ENCODE results near the gene TFF1. TPM values are rescaled to one million over a fixed set of nuclear protein-coding genes. Genes with fewer than 3 reads are reported as not detected.

Gene TFF1
- total RNA-seq, 1 experiment from 2014 or later = not detected

DNA sequence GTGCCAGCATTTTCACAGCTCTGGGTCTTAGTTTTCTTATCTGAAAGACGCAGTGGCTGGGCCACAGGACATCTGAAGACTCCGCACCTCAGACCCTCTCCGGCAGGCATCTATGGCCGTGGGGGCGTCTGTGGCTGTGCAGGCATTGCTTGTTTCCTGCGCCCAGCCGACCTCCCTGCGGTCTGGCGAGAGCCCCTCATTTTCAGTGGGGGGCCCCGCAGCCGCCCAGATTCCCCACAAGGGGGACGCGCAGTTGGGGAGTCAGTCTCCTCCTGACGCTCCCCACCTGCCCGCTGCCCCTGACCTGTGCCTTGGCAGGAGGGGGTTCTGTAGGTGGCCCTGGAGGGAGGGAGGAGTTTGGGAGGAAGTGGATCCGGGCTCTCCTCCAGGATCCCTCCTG is 3.5 kb upstream of the TFF1 start:
- no peak overlapping the region for H3K27ac ChIP-seq
- no peaks in the 10 kb centered on the region for H3K9me3 ChIP-seq (replicated peaks)
- H3K4me3 ChIP-seq = no peak overlapping the region
- no peak for DNase-seq
- H3K36me3 ChIP-seq = no peaks in the 10 kb centered on the region
- H3K4me1 ChIP-seq = no peaks in the 10 kb centered on the region
- peaks cover 3% of the 10 kb centered on the region; the same call in 1 of the 2 replicates for H3K27me3 ChIP-seq

DNA sequence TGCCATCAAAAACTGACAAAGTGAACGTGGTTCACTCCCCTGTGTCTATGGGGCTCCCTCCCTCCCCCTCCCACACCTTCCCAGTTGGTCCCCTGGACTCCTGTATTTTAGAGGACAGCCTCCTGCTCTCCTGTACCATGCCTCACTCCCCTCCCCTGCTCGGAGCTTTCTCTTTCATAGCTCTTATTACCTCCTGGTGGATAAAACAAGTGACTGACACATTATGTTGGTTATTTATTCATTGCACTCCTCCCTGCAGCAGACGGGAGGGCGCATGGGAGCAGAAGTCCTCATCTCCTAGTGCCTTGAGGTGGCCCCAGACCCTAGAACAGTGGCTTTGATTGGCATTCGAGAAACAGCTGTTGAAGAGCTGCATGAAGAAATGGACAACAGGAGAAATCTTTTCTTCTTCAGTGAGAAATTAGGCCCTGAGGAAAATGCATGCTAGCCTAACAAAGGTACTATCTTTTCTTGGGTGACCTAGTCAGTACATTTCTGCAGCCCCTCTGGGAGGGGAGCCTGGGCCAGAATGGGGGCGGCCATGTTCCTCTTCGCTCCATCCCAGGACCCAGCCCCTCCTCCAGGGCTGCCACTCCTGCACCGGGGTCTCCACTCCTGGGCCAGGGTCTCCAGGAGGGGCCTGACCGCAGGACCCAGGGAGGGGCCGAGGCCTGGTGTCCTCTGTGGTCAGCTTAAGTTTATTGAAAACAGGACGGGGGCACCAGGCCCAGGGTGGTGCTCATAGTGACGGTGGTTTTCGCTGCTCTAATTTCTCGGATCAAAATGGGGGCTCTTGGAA is 1.2 kb upstream of the TFF1 start:
- Histone ChIP-seq H3K4me1 (no peaks in the 10 kb centered on the region), H3K27ac (no peak overlapping the region), H3K9me3 (replicated peaks) (no peaks in the 10 kb centered on the region), H3K36me3 (no peaks in the 10 kb centered on the region), H3K27me3 (peaks cover 11% of the 10 kb centered on the region; the same call in 1 of the 2 replicates), H3K4me3 (no peak overlapping the region)
- DNase-seq = no peak

DNA sequence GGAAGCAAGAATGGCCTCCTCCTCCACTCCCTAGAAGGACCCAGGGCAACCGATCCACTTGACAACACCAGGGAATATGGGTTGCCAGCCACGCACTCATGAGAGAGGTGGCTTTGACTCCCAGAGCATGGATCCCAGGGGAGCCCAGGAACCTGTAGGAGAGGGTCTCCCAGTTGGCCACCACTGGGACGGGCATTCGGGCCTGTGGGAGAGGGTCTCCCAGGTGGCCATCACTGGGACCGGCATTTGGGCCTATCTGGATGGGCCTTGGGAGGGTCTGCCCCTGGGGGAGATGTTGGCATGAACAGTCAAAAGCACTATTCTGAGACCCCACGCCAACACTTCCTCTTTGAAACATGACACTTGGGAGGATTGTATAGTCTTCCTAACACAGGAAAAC is 565 bp downstream of the TFF1 start:
- Histone ChIP-seq H3K27me3 (peaks cover 11% of the 10 kb centered on the region; the same call in 1 of the 2 replicates), H3K36me3 (no peaks in the 10 kb centered on the region), H3K4me3 (no peak overlapping the region), H3K27ac (no peak overlapping the region), H3K9me3 (replicated peaks) (no peaks in the 10 kb centered on the region), H3K4me1 (no peaks in the 10 kb centered on the region)
- no peak for DNase-seq

DNA sequence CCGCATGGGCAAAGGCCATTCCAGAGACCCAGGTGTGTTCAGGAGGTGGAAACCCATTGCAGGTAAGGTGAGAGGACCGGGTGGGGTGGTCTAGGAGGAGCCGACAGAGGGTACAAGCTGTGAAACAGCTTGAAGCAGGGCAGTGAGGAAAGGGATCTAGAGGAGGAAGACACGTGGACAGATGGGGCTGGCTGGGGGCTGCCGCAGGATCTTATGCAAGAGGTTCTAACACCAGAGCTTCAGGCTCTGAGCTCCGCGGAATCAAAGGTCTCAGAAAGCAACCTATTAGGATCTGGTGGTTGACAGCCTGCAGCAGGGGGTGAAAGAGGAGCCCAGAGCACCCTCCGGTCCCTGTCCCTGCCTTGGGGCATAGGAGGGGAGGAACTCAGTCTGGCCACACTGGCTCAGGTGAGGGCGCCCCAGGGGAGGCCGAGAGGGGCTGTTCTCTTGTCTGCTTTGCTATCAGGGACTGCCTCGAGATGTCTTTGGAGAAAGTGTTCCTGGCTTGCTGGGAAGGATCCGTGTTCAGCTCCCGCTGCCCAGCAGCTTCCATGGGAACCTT is 1.9 kb downstream of the TFF1 start:
- no peak for DNase-seq
- H3K9me3 ChIP-seq (replicated peaks) = no peaks in the 10 kb centered on the region
- no peak overlapping the region for H3K27ac ChIP-seq
- no peaks in the 10 kb centered on the region for H3K36me3 ChIP-seq
- peaks cover 11% of the 10 kb centered on the region; the same call in 1 of the 2 replicates for H3K27me3 ChIP-seq
- no peaks in the 10 kb centered on the region for H3K4me1 ChIP-seq
- H3K4me3 ChIP-seq = no peak overlapping the region

DNA sequence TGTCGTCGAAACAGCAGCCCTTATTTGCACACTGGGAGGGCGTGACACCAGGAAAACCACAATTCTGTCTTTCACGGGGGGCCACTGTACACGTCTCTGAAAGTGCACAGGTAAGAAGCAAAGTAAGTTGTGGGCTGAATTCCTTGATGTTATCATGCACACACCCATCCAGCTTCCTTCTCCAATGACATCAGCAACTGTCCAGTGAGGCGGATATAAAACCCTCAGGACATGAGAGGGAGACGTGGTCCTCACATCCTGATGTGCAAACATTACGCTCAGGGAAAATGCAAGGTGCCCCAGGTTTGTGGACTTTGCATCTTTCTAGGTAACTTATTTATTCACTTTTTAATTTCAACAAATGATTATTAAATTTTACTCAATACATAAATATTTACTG is 3.0 kb downstream of the TFF1 start:
- no peaks in the 10 kb centered on the region for H3K9me3 ChIP-seq (replicated peaks)
- no peaks in the 10 kb centered on the region for H3K36me3 ChIP-seq
- no peaks in the 10 kb centered on the region for H3K4me1 ChIP-seq
- H3K27ac ChIP-seq = no peak overlapping the region
- DNase-seq = no peak
- peaks cover 11% of the 10 kb centered on the region; the same call in 1 of the 2 replicates for H3K27me3 ChIP-seq
- H3K4me3 ChIP-seq = no peak overlapping the region

DNA sequence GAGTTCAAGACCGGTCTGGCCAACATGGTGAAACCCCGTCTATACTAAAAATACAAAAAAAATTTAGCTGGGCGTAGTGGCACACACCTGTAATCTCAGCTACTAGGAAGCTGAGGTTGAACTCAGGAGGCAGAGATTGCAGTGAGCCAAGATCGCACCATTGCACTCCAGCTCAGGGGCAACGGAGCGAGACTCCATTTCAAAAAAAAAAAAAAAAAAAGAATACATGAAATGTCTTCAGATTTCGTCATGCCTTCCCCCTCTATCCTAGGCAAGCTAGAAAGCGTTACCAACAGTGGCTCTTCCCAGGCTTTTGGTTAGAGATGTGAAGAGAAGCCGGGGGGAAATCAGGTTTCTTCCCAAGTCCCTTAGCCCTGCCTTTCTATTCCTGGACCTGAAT is 3.6 kb downstream of the TFF1 start:
- no peak for DNase-seq
- Histone ChIP-seq H3K36me3 (no peaks in the 10 kb centered on the region), H3K9me3 (replicated peaks) (no peaks in the 10 kb centered on the region), H3K4me1 (no peaks in the 10 kb centered on the region), H3K27ac (no peak overlapping the region), H3K27me3 (peaks cover 11% of the 10 kb centered on the region; the same call in 1 of the 2 replicates), H3K4me3 (no peak overlapping the region)

DNA sequence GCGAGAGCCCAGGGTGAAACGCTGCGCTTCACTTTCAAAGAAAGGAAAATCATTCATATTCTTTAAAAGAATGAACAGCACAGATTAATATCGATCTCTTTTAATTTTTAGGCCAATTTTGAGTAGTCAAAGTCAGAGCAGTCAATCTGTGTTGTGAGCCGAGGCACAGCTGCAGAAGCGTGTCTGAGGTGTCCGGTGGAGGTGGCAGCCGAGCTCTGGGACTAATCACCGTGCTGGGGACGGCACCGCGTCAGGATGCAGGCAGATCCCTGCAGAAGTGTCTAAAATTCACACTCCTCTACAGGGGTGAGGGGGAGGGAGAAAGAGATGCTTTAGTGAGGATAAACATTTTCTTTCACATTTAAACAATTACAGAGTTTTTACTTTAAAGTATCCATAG is 4.1 kb downstream of the TFF1 start:
- H3K4me3 ChIP-seq = no peak overlapping the region
- DNase-seq = no peak
- H3K27ac ChIP-seq = no peak overlapping the region
- H3K9me3 ChIP-seq (replicated peaks) = no peaks in the 10 kb centered on the region
- peaks cover 11% of the 10 kb centered on the region; the same call in 1 of the 2 replicates for H3K27me3 ChIP-seq
- no peaks in the 10 kb centered on the region for H3K4me1 ChIP-seq
- H3K36me3 ChIP-seq = no peaks in the 10 kb centered on the region

DNA sequence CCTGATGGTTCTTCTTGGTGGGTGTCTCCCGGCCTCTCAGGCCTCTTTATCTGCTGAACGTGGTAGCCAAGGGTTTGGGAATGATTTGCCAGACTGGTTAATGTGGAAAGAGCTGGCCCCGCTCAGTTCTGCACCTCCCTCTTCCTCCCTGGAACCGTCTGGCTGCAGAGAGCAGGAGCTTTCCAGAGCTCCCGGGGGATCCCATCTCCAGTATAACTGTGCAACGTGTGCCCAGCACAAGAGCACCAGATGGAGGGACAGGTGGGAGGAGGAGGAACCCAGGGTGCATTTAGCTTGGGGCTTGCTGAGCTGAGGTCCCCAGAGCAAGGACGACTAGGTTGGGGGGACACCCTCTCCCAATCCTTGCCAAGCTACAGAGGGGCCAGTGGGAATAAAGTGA is 5.0 kb downstream of the TFF1 start:
- H3K27me3 ChIP-seq = peaks cover 11% of the 10 kb centered on the region; the same call in 1 of the 2 replicates
- H3K4me1 ChIP-seq = no peaks in the 10 kb centered on the region
- no peaks in the 10 kb centered on the region for H3K9me3 ChIP-seq (replicated peaks)
- no peak overlapping the region for H3K4me3 ChIP-seq
- no peak for DNase-seq
- no peak overlapping the region for H3K27ac ChIP-seq
- H3K36me3 ChIP-seq = no peaks in the 10 kb centered on the region

DNA sequence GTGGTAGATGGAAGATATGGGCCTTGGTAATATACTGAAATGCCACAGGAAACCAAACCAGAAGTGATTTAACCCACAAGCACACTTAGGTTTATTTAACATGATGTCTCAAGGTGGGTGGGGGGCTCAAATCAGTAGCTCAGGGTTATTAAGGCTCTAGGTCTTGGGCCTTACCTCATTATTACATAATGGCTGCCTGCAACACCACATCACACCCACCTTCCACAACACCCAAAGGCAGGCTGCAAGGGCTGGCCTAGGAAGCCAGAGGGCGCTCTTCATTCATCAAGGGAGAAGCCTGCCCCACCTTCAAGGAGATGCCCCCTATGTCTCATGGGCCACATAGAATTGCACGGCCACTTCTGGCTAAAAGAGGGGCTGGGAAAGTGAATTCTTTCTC is 6.0 kb downstream of the TFF1 start:
- Histone ChIP-seq H3K27ac (no peak overlapping the region), H3K9me3 (replicated peaks) (no peaks in the 10 kb centered on the region), H3K36me3 (no peaks in the 10 kb centered on the region), H3K27me3 (peaks cover 9% of the 10 kb centered on the region; the same call in 1 of the 2 replicates), H3K4me3 (no peak overlapping the region), H3K4me1 (no peaks in the 10 kb centered on the region)
- no peak for DNase-seq

DNA sequence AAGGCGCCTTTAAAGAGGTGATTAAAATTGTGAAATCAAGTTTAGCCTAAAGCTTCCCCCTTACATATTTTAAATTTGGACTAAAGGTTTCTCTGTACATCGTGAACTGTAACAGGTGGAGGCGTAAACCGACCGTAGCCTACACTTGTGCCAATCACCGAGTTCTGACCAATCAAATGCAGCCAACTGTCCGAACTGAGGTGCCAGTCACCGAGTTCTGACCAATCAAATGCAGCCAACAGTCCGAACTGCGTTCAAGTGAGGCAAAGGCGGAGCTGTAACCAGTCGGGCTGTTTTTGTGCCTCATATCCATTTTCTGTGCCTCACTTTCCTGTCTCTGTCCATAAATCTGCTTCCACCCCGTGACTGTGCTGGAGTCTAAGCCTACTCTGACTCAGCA is 7.4 kb downstream of the TFF1 start:
- H3K4me3 ChIP-seq = no peak overlapping the region
- no peak overlapping the region for H3K27ac ChIP-seq
- no peak for DNase-seq
- H3K36me3 ChIP-seq = no peaks in the 10 kb centered on the region
- H3K27me3 ChIP-seq = peaks cover 8% of the 10 kb centered on the region; the same call in 1 of the 2 replicates
- H3K4me1 ChIP-seq = no peaks in the 10 kb centered on the region
- H3K9me3 ChIP-seq (replicated peaks) = no peaks in the 10 kb centered on the region; the same call in 1 of the 2 replicates

DNA sequence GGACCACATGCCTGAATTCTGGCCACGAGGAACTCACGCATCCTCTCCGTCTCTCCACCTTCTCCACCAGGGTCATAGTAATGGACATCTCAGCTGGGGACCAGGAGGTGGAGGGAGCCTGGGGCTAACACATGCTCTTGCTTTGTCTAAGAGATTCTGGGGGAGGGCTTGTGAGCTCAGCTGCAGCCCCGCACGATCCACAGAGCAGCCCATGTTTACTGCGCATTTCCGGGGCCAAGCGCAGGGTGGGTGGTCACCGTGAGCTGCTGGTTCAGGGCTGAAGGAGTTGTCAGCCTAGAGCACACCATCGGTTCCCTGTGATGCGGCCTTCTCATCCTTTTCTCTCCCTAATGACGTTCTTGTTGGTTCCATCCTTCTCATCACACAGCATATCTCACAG is 8.1 kb downstream of the TFF1 start:
- Histone ChIP-seq H3K9me3 (replicated peaks) (no peaks in the 10 kb centered on the region; the same call in 1 of the 2 replicates), H3K4me3 (no peak overlapping the region), H3K27ac (no peak overlapping the region), H3K27me3 (peaks cover 5% of the 10 kb centered on the region; the same call in 1 of the 2 replicates), H3K36me3 (no peaks in the 10 kb centered on the region), H3K4me1 (no peaks in the 10 kb centered on the region)
- no peak for DNase-seq

DNA sequence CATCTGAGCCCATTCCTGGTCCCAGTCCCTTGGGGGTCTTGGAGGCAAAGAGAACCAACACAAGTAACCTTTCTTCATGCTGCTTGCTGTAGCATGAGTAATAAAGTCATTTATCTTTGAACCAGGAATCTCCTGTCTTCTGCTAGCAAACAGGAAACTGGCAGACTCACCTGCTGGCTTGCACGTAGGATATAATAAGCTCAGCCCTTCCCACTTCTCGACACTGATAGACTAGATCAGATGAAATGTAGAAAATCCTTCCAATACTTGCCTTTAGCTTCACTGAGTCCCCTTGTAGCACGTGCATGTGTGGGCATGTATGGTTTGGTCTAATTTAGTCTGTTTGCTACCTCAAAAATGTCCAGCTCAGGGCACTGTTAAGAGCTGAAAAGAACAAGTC is 9.0 kb downstream of the TFF1 start:
- H3K4me1 ChIP-seq = no peaks in the 10 kb centered on the region
- DNase-seq = no peak
- H3K27me3 ChIP-seq = no peaks in the 10 kb centered on the region
- no peak overlapping the region for H3K4me3 ChIP-seq
- no peak overlapping the region for H3K27ac ChIP-seq
- no peaks in the 10 kb centered on the region for H3K36me3 ChIP-seq
- H3K9me3 ChIP-seq (replicated peaks) = no peaks in the 10 kb centered on the region; the same call in 1 of the 2 replicates

DNA sequence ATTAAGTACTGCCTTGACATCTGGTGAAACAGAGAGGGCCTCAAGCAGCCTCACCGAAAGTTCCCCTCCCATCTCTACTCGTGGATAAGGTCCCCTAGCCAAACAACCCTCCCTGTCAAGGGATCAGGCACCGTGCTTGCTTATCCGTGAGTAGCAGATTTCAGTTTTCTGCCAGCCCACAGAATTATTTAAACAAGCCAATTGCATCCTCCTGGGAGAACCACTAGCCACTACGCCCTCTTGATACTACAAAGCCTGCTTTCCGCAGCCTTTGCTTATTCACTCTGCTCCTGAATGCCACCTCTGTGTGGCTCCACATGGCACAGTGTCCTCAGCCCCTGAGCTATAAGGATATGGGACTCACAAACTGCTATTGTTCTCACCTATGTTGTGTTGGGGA is 9.7 kb downstream of the TFF1 start:
- H3K9me3 ChIP-seq (replicated peaks) = no peaks in the 10 kb centered on the region; the same call in 1 of the 2 replicates

DNA sequence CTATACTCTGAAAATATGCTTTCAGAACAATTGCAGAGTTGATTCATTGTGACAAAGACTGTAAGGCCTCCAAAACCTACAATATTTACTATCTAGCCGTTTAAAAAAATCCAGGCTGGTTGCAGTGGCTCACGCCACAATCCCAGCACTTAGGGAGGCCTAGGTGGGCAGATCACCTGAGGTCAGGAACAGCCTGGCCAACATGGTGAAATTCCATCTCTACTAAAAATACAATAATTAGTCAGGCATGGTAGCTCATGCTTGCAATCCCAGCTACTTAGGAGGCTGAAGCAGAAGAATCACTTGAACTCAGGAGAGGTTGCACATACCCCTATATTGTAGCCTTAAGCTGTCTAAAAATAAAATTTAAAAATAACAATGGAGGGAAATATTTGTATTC is 10.3 kb downstream of the TFF1 start:
- no peak overlapping the region for H3K4me3 ChIP-seq
- H3K27ac ChIP-seq = no peak overlapping the region
- H3K9me3 ChIP-seq (replicated peaks) = no peaks in the 10 kb centered on the region; the same call in 1 of the 2 replicates
- H3K36me3 ChIP-seq = no peaks in the 10 kb centered on the region
- no peak for DNase-seq
- no peaks in the 10 kb centered on the region for H3K4me1 ChIP-seq
- H3K27me3 ChIP-seq = no peaks in the 10 kb centered on the region

More for the DNA sequence above, 9.7 kb downstream of the TFF1 start:
- no peak for DNase-seq
- Histone ChIP-seq H3K36me3 (no peaks in the 10 kb centered on the region), H3K4me3 (no peak overlapping the region), H3K4me1 (no peaks in the 10 kb centered on the region), H3K27ac (no peak overlapping the region), H3K27me3 (no peaks in the 10 kb centered on the region)

DNA sequence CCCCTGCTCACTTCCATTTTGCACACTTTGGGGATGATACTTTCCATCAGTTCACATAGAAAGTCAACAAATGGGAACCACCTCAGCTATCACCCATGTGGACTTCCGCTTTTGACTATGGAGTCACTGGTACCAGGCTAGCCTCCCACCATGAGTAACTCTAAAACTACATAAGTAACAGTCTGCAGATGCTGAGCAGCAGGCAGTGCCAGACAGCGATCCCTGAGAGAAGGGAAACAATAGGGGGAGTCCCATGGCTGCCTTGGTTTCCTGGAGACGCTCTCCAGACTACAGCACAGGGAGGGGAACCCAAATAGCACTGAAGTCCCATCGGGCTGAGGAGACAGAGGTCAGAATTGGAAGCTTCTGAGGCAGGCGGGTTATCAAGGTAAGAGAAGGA is 12.7 kb downstream of the TFF1 start:
- H3K36me3 ChIP-seq = no peaks in the 10 kb centered on the region

More for the DNA sequence above, 12.7 kb downstream of the TFF1 start:
- Histone ChIP-seq H3K27me3 (no peaks in the 10 kb centered on the region), H3K4me3 (no peak overlapping the region), H3K9me3 (replicated peaks) (no peaks in the 10 kb centered on the region; the same call in 1 of the 2 replicates), H3K4me1 (no peaks in the 10 kb centered on the region), H3K27ac (no peak overlapping the region)
- no peak for DNase-seq
